Measurements from ENCODE around the gene CENPW.

CENPW gene

GRCh38 chr6:126383203-126383602, 43.3 kb downstream of the CENPW start:
- TF ChIP-seq CTCF (IDR thresholded peaks at IDR 0.05; ENCODE audit: borderline replicate concordance, insufficient read depth, low read depth, low read length) = no peak
- no peak overlapping the region for H3K4me3 ChIP-seq (ENCODE audit: low read depth, low read length)

- no peak overlapping the region for H3K4me3 ChIP-seq (ENCODE audit: low read depth, low read length)
- TF ChIP-seq CTCF (IDR thresholded peaks at IDR 0.05; ENCODE audit: borderline replicate concordance, insufficient read depth, low read depth, low read length) = no peak
Observed at GRCh38 chr6:126385536-126385935, 45.6 kb downstream of the CENPW start.

GRCh38 chr6:126388104-126388598, 48.2 kb downstream of the CENPW start:
- no peak for TF ChIP-seq CTCF (IDR thresholded peaks at IDR 0.05; ENCODE audit: borderline replicate concordance, insufficient read depth, low read depth, low read length)

GRCh38 chr6:126396131-126396530, 56.2 kb downstream of the CENPW start:
- TF ChIP-seq CTCF (IDR thresholded peaks at IDR 0.05; ENCODE audit: borderline replicate concordance, insufficient read depth, low read depth, low read length) = no peak
- no peak overlapping the region for H3K4me3 ChIP-seq (ENCODE audit: low read depth, low read length)

More at GRCh38 chr6:126388104-126388598, 48.2 kb downstream of the CENPW start:
- H3K4me3 ChIP-seq (ENCODE audit: low read depth, low read length) = no peak overlapping the region
